Measurements from ENCODE around the gene IFFO2. TPM values are rescaled to one million over a fixed set of nuclear protein-coding genes. Genes with fewer than 3 reads are reported as not detected.

IFFO2 gene
- total and polyA plus RNA-seq, 2 donors (not counting 1 experiment from before 2014, with no cell fraction given), result 16.8 to 19.2 TPM

DNA sequence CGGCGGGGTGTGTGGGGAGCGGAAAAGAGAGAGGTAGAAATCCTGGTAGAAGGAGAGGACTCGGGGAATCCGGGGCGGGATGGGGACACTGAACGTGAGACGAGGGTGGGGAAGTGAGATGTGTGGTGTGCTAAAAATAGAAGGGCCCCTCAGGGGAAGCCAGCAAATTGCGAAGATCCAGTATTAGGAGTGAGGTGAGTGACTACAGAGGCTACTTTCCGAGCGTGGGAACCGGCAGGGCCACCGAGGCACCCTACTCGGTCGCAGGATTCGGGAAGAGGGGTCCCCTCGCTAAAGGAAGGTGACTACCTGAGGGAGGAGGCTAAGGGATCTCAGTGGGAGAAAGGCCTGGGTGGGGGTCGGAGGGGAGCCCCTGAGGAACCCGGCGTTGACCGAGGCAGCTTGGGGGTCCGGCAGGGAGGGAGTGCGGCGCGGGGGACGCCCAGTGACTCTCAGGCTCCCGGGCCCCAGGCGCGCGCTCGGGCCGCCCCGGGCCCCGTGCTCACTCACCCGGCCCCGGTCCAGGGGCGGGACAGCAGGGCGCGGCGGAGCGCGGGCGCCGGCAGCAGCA is 54.4 kb downstream of the IFFO2 start:
- intact Hi-C loops (cut with micrococcal nuclease), result loop anchor here (1.0 to 2.0 kb wide), 2 partner anchors 25 to 54 kb away; partner anchors contain the start of gene IFFO2
- no peak for ATAC-seq (ENCODE audit: low read depth)
- CTCF ChIA-PET, result interaction anchor here (1.0 to 8.8 kb wide), 8 partner anchors 11 to 72 kb away, joined by 3 to 194 read pairs (median 10); partner anchors contain the start of gene IFFO2

More for the DNA sequence above, 54.4 kb downstream of the IFFO2 start:
- Histone ChIP-seq H3K27me3 (replicated peaks in 1 of 4; ENCODE audit: control extremely low read depth in 1 of 4, control insufficient read depth in 3 of 4, insufficient read depth in 4 of 4, low read length in 3 of 4) (no peaks in the 10 kb centered on the region), H3K9me3 (ENCODE audit: control extremely low read depth in 1 of 3, control insufficient read depth in 2 of 3, insufficient read depth in 1 of 3, low read length in 2 of 3) (no peaks in the 10 kb centered on the region), H3K79me2 (ENCODE audit: control insufficient read depth, insufficient read depth, low read length) (peaks cover 16% of the 10 kb centered on the region), H3K36me3 (replicated peaks in 1 of 2; ENCODE audit: control extremely low read depth in 1 of 2, control insufficient read depth in 1 of 2, extremely low read depth in 1 of 2, insufficient read depth in 2 of 2, low read length in 1 of 2) (no peaks in the 10 kb centered on the region), H2AFZ (ENCODE audit: insufficient read depth, low read depth, low read length, poor library complexity, severe bottlenecking) (peak overlapping the region; percentile 84), H3K4me3 (ENCODE audit: control extremely low read depth in 1 of 5, extremely low read depth in 1 of 5, insufficient read depth in 1 of 5, low read depth in 2 of 5, low read length in 4 of 5) (peak overlapping the region; percentile 56 to 85 (median 71)), H3K4me2 (replicated peaks; ENCODE audit: low read depth, low read length, poor library complexity, severe bottlenecking) (peak overlapping the region; percentile 99), H4K20me1 (ENCODE audit: control insufficient read depth, insufficient read depth, low read length, poor library complexity, severe bottlenecking) (peaks cover 6% of the 10 kb centered on the region), H3K27ac (ENCODE audit: low read length in 2 of 2) (peak overlapping the region; percentile 85 to 89), H3K4me1 (ENCODE audit: control insufficient read depth in 2 of 2, insufficient read depth in 2 of 2, low read length in 2 of 2) (peaks cover 11 to 24% of the 10 kb centered on the region in 2 donors), H3K9ac (ENCODE audit: low read length) (peak overlapping the region; percentile 81)
- WGBS (ENCODE audit: insufficient coverage), result 2% methylated on average over 42 of the region's 44 CpGs
- Mint-ChIP-seq H3K27me3 (no peaks in the 10 kb centered on the region), H3K9me3 (ENCODE audit: insufficient read depth) (no peaks in the 10 kb centered on the region), H3K27ac (peak overlapping the region; percentile 98), H3K4me3 (peak overlapping the region; percentile 88), H3K4me1 (peaks cover 18% of the 10 kb centered on the region)
- TF ChIP-seq EZH2 (IDR thresholded peaks at IDR 0.05; ENCODE audit: borderline replicate concordance, insufficient read depth, low read depth, low read length, poor library complexity, severe bottlenecking), result no peak
- TF ChIP-seq, protein P1, sequence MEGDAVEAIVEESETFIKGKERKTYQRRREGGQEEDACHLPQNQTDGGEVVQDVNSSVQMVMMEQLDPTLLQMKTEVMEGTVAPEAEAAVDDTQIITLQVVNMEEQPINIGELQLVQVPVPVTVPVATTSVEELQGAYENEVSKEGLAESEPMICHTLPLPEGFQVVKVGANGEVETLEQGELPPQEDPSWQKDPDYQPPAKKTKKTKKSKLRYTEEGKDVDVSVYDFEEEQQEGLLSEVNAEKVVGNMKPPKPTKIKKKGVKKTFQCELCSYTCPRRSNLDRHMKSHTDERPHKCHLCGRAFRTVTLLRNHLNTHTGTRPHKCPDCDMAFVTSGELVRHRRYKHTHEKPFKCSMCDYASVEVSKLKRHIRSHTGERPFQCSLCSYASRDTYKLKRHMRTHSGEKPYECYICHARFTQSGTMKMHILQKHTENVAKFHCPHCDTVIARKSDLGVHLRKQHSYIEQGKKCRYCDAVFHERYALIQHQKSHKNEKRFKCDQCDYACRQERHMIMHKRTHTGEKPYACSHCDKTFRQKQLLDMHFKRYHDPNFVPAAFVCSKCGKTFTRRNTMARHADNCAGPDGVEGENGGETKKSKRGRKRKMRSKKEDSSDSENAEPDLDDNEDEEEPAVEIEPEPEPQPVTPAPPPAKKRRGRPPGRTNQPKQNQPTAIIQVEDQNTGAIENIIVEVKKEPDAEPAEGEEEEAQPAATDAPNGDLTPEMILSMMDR (IDR thresholded peaks at IDR 0.05), result no peak
- POLR2A ChIA-PET, result interaction anchor here (1.4 to 1.8 kb wide), 3 partner anchors 25 to 55 kb away, joined by 9 to 10 read pairs (median 9); partner anchors contain the start of gene IFFO2
- DNase-seq, result no peak
